Measurements from ENCODE around the gene MRPL9.
A peak's percentile ranks its signal among the peaks of the same experiment; 100 is the strongest.
"Not testable (repeated sequence)": the region's sequence is repeated elsewhere in the genome, so short reads cannot be mapped to it uniquely, and the experiment has no call there.

MRPL9 gene

GRCh38 chr1:151783796-151784195 is 20.5 kb upstream of the MRPL9 start:
- H3K9ac ChIP-seq (ENCODE audit: low read length) = no peak overlapping the region
- H2BK12ac ChIP-seq (ENCODE audit: low read length in 2 of 2) = no peak overlapping the region
- H3K36me3 ChIP-seq (ENCODE audit: control insufficient read depth in 1 of 2, insufficient read depth in 2 of 2, low read depth in 1 of 2, low read length in 2 of 2) = no peaks in the 10 kb centered on the region
- H3K4me2 ChIP-seq (ENCODE audit: low read length, poor library complexity, severe bottlenecking) = no peak overlapping the region
- H2BK5ac ChIP-seq (ENCODE audit: low read depth, low read length, poor library complexity, severe bottlenecking) = no peak overlapping the region
- no peak overlapping the region for H3K4ac ChIP-seq (ENCODE audit: low read depth in 1 of 2, low read length in 2 of 2)
- DNase-seq = no peak
- WGBS = 75% methylated on average over 2 of the region's 2 CpGs
- H3K27me3 ChIP-seq (ENCODE audit: control insufficient read depth in 1 of 2, insufficient read depth in 1 of 2, low read length in 2 of 2) = peaks cover 15 to 20% of the 10 kb centered on the region in 2 experiments
- H3K4me1 ChIP-seq (ENCODE audit: control insufficient read depth, insufficient read depth, low read depth, low read length) = no peaks in the 10 kb centered on the region
- H3K79me1 ChIP-seq (replicated peaks; ENCODE audit: low read length, poor library complexity, severe bottlenecking) = no peaks in the 10 kb centered on the region
- H3K18ac ChIP-seq (ENCODE audit: low read depth in 1 of 2, low read length in 2 of 2) = no peak overlapping the region
- H3K14ac ChIP-seq (ENCODE audit: low read length in 2 of 2) = no peak overlapping the region
- peak overlapping the region; percentile 69 for H2BK15ac ChIP-seq (ENCODE audit: low read depth, poor library complexity, severe bottlenecking)
- H3K23ac ChIP-seq (ENCODE audit: low read length in 2 of 2) = no peak overlapping the region
- H4K8ac ChIP-seq (ENCODE audit: low read length) = no peak overlapping the region
- H2AK5ac ChIP-seq (ENCODE audit: low read length, severe bottlenecking) = no peak overlapping the region
- no peak overlapping the region for H3K27ac ChIP-seq (ENCODE audit: low read length, poor library complexity, severe bottlenecking)
- H3K4me3 ChIP-seq (ENCODE audit: insufficient read depth in 1 of 2, low read depth in 1 of 2, low read length in 2 of 2) = no peak overlapping the region
- no peak overlapping the region for H2AFZ ChIP-seq (ENCODE audit: low read depth, low read length)
- H4K91ac ChIP-seq (ENCODE audit: low read length) = no peak overlapping the region
- no peak overlapping the region for H2BK120ac ChIP-seq (ENCODE audit: low read depth, low read length)
- H3K9me3 ChIP-seq (ENCODE audit: control insufficient read depth, low read length) = no peaks in the 10 kb centered on the region

GRCh38 chr1:151782741-151783140 is 19.4 kb upstream of the MRPL9 start:
- no peak overlapping the region for H2BK120ac ChIP-seq (ENCODE audit: low read depth, low read length)
- DNase-seq = no peak
- no peak overlapping the region for H4K8ac ChIP-seq (ENCODE audit: low read length)
- H3K14ac ChIP-seq (ENCODE audit: low read length in 2 of 2) = no peak overlapping the region
- peaks cover 15 to 20% of the 10 kb centered on the region in 2 experiments for H3K27me3 ChIP-seq (ENCODE audit: control insufficient read depth in 1 of 2, insufficient read depth in 1 of 2, low read length in 2 of 2)
- H3K18ac ChIP-seq (ENCODE audit: low read depth in 1 of 2, low read length in 2 of 2) = no peak overlapping the region
- H2AFZ ChIP-seq (ENCODE audit: low read depth, low read length) = no peak overlapping the region
- H2BK12ac ChIP-seq (ENCODE audit: low read length in 2 of 2) = no peak overlapping the region
- no peak overlapping the region for H3K27ac ChIP-seq (ENCODE audit: low read length, poor library complexity, severe bottlenecking)
- no peak overlapping the region for H3K4ac ChIP-seq (ENCODE audit: low read depth in 1 of 2, low read length in 2 of 2)
- WGBS = 93% methylated on average over 3 of the region's 3 CpGs
- no peak overlapping the region for H2BK15ac ChIP-seq (ENCODE audit: low read depth, poor library complexity, severe bottlenecking)
- H3K79me1 ChIP-seq (replicated peaks; ENCODE audit: low read length, poor library complexity, severe bottlenecking) = no peaks in the 10 kb centered on the region
- no peaks in the 10 kb centered on the region for H3K9me3 ChIP-seq (ENCODE audit: control insufficient read depth, low read length)
- no peak overlapping the region for H3K23ac ChIP-seq (ENCODE audit: low read length in 2 of 2)
- no peak overlapping the region for H2BK5ac ChIP-seq (ENCODE audit: low read depth, low read length, poor library complexity, severe bottlenecking)
- no peaks in the 10 kb centered on the region for H3K4me1 ChIP-seq (ENCODE audit: control insufficient read depth, insufficient read depth, low read depth, low read length)
- H2AK5ac ChIP-seq (ENCODE audit: low read length, severe bottlenecking) = no peak overlapping the region
- no peak overlapping the region for H3K4me2 ChIP-seq (ENCODE audit: low read length, poor library complexity, severe bottlenecking)
- H4K91ac ChIP-seq (ENCODE audit: low read length) = no peak overlapping the region
- H3K4me3 ChIP-seq (ENCODE audit: insufficient read depth in 1 of 2, low read depth in 1 of 2, low read length in 2 of 2) = no peak overlapping the region
- H3K36me3 ChIP-seq (ENCODE audit: control insufficient read depth in 1 of 2, insufficient read depth in 2 of 2, low read depth in 1 of 2, low read length in 2 of 2) = no peaks in the 10 kb centered on the region
- no peak overlapping the region for H3K9ac ChIP-seq (ENCODE audit: low read length)

- not testable (repeated sequence) for H3K27ac ChIP-seq (ENCODE audit: low read length, poor library complexity, severe bottlenecking); H3K79me1 ChIP-seq (replicated peaks; ENCODE audit: low read length, poor library complexity, severe bottlenecking); H3K4me1 ChIP-seq (ENCODE audit: control insufficient read depth, insufficient read depth, low read depth, low read length); H3K9me3 ChIP-seq (ENCODE audit: control insufficient read depth, low read length); H2AFZ ChIP-seq (ENCODE audit: low read depth, low read length); H4K91ac ChIP-seq (ENCODE audit: low read length); H3K36me3 ChIP-seq (ENCODE audit: control insufficient read depth in 1 of 2, insufficient read depth in 2 of 2, low read depth in 1 of 2, low read length in 2 of 2); H3K4me2 ChIP-seq (ENCODE audit: low read length, poor library complexity, severe bottlenecking); H2AK5ac ChIP-seq (ENCODE audit: low read length, severe bottlenecking); H3K4me3 ChIP-seq (ENCODE audit: insufficient read depth in 1 of 2, low read depth in 1 of 2, low read length in 2 of 2); H2BK5ac ChIP-seq (ENCODE audit: low read depth, low read length, poor library complexity, severe bottlenecking); H2BK12ac ChIP-seq (ENCODE audit: low read length in 2 of 2); H2BK120ac ChIP-seq (ENCODE audit: low read depth, low read length); H3K9ac ChIP-seq (ENCODE audit: low read length); H3K18ac ChIP-seq (ENCODE audit: low read depth in 1 of 2, low read length in 2 of 2); H3K14ac ChIP-seq (ENCODE audit: low read length in 2 of 2); H4K8ac ChIP-seq (ENCODE audit: low read length); H3K23ac ChIP-seq (ENCODE audit: low read length in 2 of 2); H2BK15ac ChIP-seq (ENCODE audit: low read depth, poor library complexity, severe bottlenecking); H3K4ac ChIP-seq (ENCODE audit: low read depth in 1 of 2, low read length in 2 of 2); DNase-seq
- WGBS = 84% methylated on average over 4 of the region's 5 CpGs
- H3K27me3 ChIP-seq (ENCODE audit: control insufficient read depth in 1 of 2, insufficient read depth in 1 of 2, low read length in 2 of 2) = peaks cover 15 to 20% of the 10 kb centered on the region in 2 experiments
These were observed 18.7 kb upstream of the MRPL9 start for GRCh38 chr1:151782026-151782425.

GRCh38 chr1:151780736-151781135 is 17.4 kb upstream of the MRPL9 start:
- not testable (repeated sequence) for H4K91ac ChIP-seq (ENCODE audit: low read length); H3K23ac ChIP-seq (ENCODE audit: low read length in 2 of 2); H3K4me1 ChIP-seq (ENCODE audit: control insufficient read depth, insufficient read depth, low read depth, low read length); H3K14ac ChIP-seq (ENCODE audit: low read length in 2 of 2); H3K4ac ChIP-seq (ENCODE audit: low read depth in 1 of 2, low read length in 2 of 2); DNase-seq; H2BK5ac ChIP-seq (ENCODE audit: low read depth, low read length, poor library complexity, severe bottlenecking); H3K9ac ChIP-seq (ENCODE audit: low read length); H3K9me3 ChIP-seq (ENCODE audit: control insufficient read depth, low read length); H4K8ac ChIP-seq (ENCODE audit: low read length); H3K36me3 ChIP-seq (ENCODE audit: control insufficient read depth in 1 of 2, insufficient read depth in 2 of 2, low read depth in 1 of 2, low read length in 2 of 2); H3K4me2 ChIP-seq (ENCODE audit: low read length, poor library complexity, severe bottlenecking); H2AFZ ChIP-seq (ENCODE audit: low read depth, low read length); H2AK5ac ChIP-seq (ENCODE audit: low read length, severe bottlenecking); H3K18ac ChIP-seq (ENCODE audit: low read depth in 1 of 2, low read length in 2 of 2); H3K79me1 ChIP-seq (replicated peaks; ENCODE audit: low read length, poor library complexity, severe bottlenecking); H3K4me3 ChIP-seq (ENCODE audit: insufficient read depth in 1 of 2, low read depth in 1 of 2, low read length in 2 of 2); H3K27ac ChIP-seq (ENCODE audit: low read length, poor library complexity, severe bottlenecking); H2BK120ac ChIP-seq (ENCODE audit: low read depth, low read length); H2BK15ac ChIP-seq (ENCODE audit: low read depth, poor library complexity, severe bottlenecking); H2BK12ac ChIP-seq (ENCODE audit: low read length in 2 of 2)
- H3K27me3 ChIP-seq (ENCODE audit: control insufficient read depth in 1 of 2, insufficient read depth in 1 of 2, low read length in 2 of 2) = peaks cover 15 to 20% of the 10 kb centered on the region in 2 experiments
- 98% methylated on average over 4 of the region's 5 CpGs for WGBS
